ENCODE data around the gene YWHAH.

Gene YWHAH

DNA sequence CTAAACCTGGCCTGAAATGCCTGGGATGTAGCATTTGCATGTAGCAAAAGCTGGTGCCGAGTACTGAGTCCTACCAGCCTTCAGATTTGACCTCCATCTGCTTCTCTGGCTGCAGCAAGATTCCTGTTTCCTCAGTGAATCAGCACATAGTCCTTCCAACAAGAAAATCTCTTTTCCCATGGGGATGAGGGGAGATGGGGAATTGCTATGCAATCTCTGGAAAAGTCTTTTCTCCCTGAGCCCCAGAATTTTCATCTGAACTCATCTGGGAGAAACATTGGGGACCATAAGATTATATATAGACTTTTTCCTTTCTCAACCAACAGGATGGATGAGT is 32.0 kb upstream of the YWHAH start:
- Mint-ChIP-seq H3K4me3 (no peak overlapping the region), H3K27ac (no peak overlapping the region), H3K27me3 (ENCODE audit: low read depth) (no peaks in the 10 kb centered on the region), H3K36me3 (ENCODE audit: low read depth) (peaks cover 5% of the 10 kb centered on the region), H3K9me3 (no peaks in the 10 kb centered on the region), H3K4me1 (ENCODE audit: low read depth) (peaks cover 2% of the 10 kb centered on the region)
- DNase-seq (ENCODE audit: low spot score), result no peak

- Mint-ChIP-seq H3K36me3 (ENCODE audit: low read depth) (no peaks in the 10 kb centered on the region), H3K27me3 (ENCODE audit: low read depth) (no peaks in the 10 kb centered on the region), H3K9me3 (no peaks in the 10 kb centered on the region), H3K27ac (no peak overlapping the region), H3K4me1 (ENCODE audit: low read depth) (peaks cover 5% of the 10 kb centered on the region), H3K4me3 (no peak overlapping the region)
- no peak for DNase-seq (ENCODE audit: low spot score)
Measured at GRCh38 chr22:31915586-31915985, 28.7 kb upstream of the YWHAH start.

DNA sequence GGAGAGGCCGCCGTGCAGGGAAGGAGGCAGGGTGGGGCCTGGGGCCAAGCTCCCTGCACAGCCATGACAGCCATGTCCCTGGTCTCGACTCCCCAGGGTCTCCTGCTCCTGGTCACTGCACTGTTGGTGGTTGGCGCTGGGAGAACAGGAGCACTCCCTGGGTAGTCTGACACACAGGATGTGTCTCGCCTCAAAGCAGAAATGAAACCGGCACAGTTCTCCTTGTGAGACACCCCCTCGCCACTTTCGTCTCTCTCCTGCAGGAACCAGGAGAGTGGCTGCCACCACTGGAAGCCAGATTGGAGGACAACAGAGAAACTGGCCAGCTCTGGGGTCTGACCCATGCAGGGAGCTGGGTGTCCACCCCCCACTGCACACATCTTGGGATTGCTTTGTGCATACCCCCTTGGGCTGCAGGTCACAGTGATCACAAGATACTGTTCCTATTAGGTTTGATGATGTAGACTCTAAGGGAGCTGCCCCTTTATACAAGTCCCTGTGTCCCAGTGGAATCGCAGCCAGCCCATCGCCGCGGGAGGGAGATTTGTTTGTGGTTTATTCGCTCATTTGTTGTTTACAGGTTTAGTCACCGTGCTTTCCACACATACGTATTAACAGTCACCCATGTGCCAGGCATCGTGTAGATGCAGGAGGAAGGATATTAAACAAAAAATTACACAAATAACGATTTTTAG is 27.0 kb upstream of the YWHAH start:
- no peak for DNase-seq (ENCODE audit: low spot score)
- Mint-ChIP-seq H3K27ac (no peak overlapping the region), H3K27me3 (ENCODE audit: low read depth) (no peaks in the 10 kb centered on the region), H3K9me3 (no peaks in the 10 kb centered on the region), H3K36me3 (ENCODE audit: low read depth) (no peaks in the 10 kb centered on the region), H3K4me1 (ENCODE audit: low read depth) (peaks cover 5% of the 10 kb centered on the region), H3K4me3 (no peak overlapping the region)

GRCh38 chr22:31919730-31920129 is 24.6 kb upstream of the YWHAH start:
- H3K36me3 Mint-ChIP-seq (ENCODE audit: low read depth), result no peaks in the 10 kb centered on the region
- no peaks in the 10 kb centered on the region for H3K9me3 Mint-ChIP-seq
- no peak overlapping the region for H3K4me3 Mint-ChIP-seq
- no peak overlapping the region for H3K27ac Mint-ChIP-seq
- peaks cover 3% of the 10 kb centered on the region for H3K27me3 Mint-ChIP-seq (ENCODE audit: low read depth)
- peaks cover 15% of the 10 kb centered on the region for H3K4me1 Mint-ChIP-seq (ENCODE audit: low read depth)
- DNase-seq (ENCODE audit: low spot score), result no peak

DNA sequence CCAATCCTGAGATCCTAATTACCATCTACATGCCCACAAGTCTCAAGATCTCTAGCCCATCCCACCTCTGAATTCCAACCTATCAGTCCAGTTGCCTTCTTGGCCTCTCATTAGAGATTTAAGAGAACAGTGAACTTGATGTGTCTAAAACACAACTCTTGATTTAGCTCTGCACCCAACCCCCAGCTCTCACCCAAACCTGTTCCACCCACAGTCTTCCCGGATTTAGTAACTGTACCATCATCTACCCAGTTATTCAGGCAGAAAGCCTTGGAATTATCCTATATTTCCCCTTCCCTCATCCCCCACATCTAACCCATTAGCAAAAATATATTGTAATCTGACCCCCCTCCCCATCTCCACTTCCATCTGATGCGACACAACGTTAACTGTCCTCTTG is 24.0 kb upstream of the YWHAH start:
- peaks cover 15% of the 10 kb centered on the region for H3K4me1 Mint-ChIP-seq (ENCODE audit: low read depth)

DNA sequence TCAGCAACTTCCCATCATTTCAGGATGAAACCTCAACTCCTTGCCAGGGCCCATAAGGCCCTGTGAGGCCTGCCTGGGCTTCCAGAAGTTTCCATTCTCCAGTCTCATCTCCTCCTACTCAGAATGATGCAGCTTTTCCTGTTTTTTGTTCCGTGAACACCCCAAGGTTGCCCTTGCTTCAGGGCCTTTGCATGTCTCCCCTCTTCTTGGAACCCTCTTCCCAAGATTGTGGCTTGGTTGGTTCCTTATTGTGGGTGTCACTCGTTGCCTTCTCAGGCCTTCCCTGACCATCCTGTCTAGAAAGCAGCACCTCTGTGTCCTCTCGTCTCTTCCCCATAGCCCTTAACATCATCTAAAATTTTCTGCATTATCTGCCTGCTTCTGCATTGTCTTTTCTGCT is 23.2 kb upstream of the YWHAH start:
- Mint-ChIP-seq H3K27ac (no peak overlapping the region), H3K9me3 (no peaks in the 10 kb centered on the region), H3K4me1 (ENCODE audit: low read depth) (peaks cover 15% of the 10 kb centered on the region), H3K36me3 (ENCODE audit: low read depth) (no peaks in the 10 kb centered on the region), H3K27me3 (ENCODE audit: low read depth) (peaks cover 12% of the 10 kb centered on the region), H3K4me3 (no peak overlapping the region)
- no peak for DNase-seq (ENCODE audit: low spot score)

More for the DNA sequence above, 24.0 kb upstream of the YWHAH start:
- no peaks in the 10 kb centered on the region for H3K9me3 Mint-ChIP-seq
- DNase-seq (ENCODE audit: low spot score), result no peak
- H3K27me3 Mint-ChIP-seq (ENCODE audit: low read depth), result peaks cover 8% of the 10 kb centered on the region
- no peak overlapping the region for H3K27ac Mint-ChIP-seq
- no peak overlapping the region for H3K4me3 Mint-ChIP-seq
- no peaks in the 10 kb centered on the region for H3K36me3 Mint-ChIP-seq (ENCODE audit: low read depth)

DNA sequence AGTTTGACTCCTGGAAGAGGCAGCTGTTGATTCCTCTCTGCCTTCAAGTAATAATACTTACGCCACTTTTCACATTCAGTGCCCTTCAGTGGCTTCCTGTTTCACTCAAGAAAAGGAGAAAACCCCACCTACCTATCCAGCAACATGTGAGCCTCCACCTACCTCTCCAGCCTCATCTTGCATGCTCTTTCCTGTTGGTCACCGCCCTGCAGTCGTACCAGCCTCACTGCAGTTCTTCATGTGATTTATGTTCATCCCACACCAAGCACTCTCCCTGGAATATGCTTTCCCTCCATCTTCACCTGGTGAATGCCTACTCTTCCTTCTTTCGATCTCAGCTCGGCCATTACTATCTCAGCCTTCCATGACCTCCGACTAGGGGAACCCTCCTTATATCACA is 21.8 kb upstream of the YWHAH start:
- no peak for DNase-seq (ENCODE audit: low spot score)
- Mint-ChIP-seq H3K9me3 (no peaks in the 10 kb centered on the region), H3K4me1 (ENCODE audit: low read depth) (peaks cover 12% of the 10 kb centered on the region), H3K27ac (no peak overlapping the region), H3K27me3 (ENCODE audit: low read depth) (peaks cover 12% of the 10 kb centered on the region), H3K4me3 (no peak overlapping the region), H3K36me3 (ENCODE audit: low read depth) (no peaks in the 10 kb centered on the region)

- peaks cover 12% of the 10 kb centered on the region for H3K27me3 Mint-ChIP-seq (ENCODE audit: low read depth)
- no peaks in the 10 kb centered on the region for H3K36me3 Mint-ChIP-seq (ENCODE audit: low read depth)
Measured at GRCh38 chr22:31923136-31923535, 21.2 kb upstream of the YWHAH start.

GRCh38 chr22:31923747-31924146 is 20.6 kb upstream of the YWHAH start:
- Mint-ChIP-seq H3K4me1 (ENCODE audit: low read depth) (peaks cover 10% of the 10 kb centered on the region), H3K4me3 (no peak overlapping the region), H3K27ac (no peak overlapping the region), H3K36me3 (ENCODE audit: low read depth) (no peaks in the 10 kb centered on the region), H3K9me3 (no peaks in the 10 kb centered on the region), H3K27me3 (ENCODE audit: low read depth) (peaks cover 12% of the 10 kb centered on the region)
- no peak for DNase-seq (ENCODE audit: low spot score)

More at GRCh38 chr22:31923136-31923535, 21.2 kb upstream of the YWHAH start:
- Mint-ChIP-seq H3K4me3 (no peak overlapping the region), H3K27ac (no peak overlapping the region), H3K9me3 (no peaks in the 10 kb centered on the region), H3K4me1 (ENCODE audit: low read depth) (peaks cover 10% of the 10 kb centered on the region)
- no peak for DNase-seq (ENCODE audit: low spot score)

GRCh38 chr22:31925056-31925455 is 19.3 kb upstream of the YWHAH start:
- Mint-ChIP-seq H3K36me3 (ENCODE audit: low read depth) (no peaks in the 10 kb centered on the region), H3K27ac (no peak overlapping the region), H3K9me3 (no peaks in the 10 kb centered on the region), H3K4me1 (ENCODE audit: low read depth) (peaks cover 10% of the 10 kb centered on the region), H3K27me3 (ENCODE audit: low read depth) (peaks cover 15% of the 10 kb centered on the region), H3K4me3 (no peak overlapping the region)
- DNase-seq (ENCODE audit: low spot score), result no peak

GRCh38 chr22:31926024-31926423 is 18.3 kb upstream of the YWHAH start:
- no peak overlapping the region for H3K27ac Mint-ChIP-seq
- no peak for DNase-seq (ENCODE audit: low spot score)
- H3K9me3 Mint-ChIP-seq, result no peaks in the 10 kb centered on the region
- no peaks in the 10 kb centered on the region for H3K36me3 Mint-ChIP-seq (ENCODE audit: low read depth)
- H3K4me1 Mint-ChIP-seq (ENCODE audit: low read depth), result peaks cover 10% of the 10 kb centered on the region
- H3K27me3 Mint-ChIP-seq (ENCODE audit: low read depth), result peaks cover 15% of the 10 kb centered on the region
- H3K4me3 Mint-ChIP-seq, result no peak overlapping the region

DNA sequence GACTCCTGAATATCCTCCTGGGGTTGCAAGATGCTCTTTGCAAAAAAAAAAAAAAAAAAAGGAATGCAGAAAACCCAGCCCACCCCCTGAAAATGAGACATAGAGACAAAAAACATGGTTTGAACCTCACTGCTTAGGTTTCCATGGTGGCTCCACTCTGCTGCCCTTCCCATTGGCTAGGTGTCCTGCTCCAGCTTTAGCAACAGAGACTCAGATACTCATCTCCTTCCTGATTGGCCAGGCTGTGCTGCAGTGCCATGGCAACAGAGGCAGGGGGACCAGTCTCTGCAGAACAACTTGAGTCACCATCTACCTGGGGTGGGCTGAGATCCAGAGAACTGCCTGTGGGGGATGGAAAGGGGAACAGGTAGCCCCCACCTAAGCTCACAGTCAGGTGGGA is 17.4 kb upstream of the YWHAH start:
- no peak overlapping the region for H3K4me3 Mint-ChIP-seq
- H3K4me1 Mint-ChIP-seq (ENCODE audit: low read depth), result peaks cover 10% of the 10 kb centered on the region
- H3K36me3 Mint-ChIP-seq (ENCODE audit: low read depth), result no peaks in the 10 kb centered on the region
- no peak overlapping the region for H3K27ac Mint-ChIP-seq
- no peaks in the 10 kb centered on the region for H3K9me3 Mint-ChIP-seq
- peaks cover 18% of the 10 kb centered on the region for H3K27me3 Mint-ChIP-seq (ENCODE audit: low read depth)
- no peak for DNase-seq (ENCODE audit: low spot score)

DNA sequence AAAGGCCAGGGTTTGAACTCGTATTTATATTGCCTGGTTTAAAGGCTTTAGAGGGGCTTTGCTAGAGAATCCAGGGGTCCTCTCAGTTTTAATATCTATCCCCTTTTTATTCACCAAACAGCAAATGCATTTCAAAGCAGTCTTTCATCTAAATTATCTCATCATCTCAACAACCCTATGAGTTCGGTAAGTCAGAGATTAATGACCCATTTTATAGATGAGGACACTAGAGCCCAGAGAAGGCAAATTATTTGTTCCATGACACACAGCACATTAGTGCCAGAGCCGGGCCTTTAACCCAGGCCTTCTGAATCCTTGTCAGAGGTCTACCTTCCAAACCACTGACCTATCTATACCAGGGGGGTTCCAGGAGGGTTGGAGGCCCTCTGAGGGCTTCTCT is 16.8 kb upstream of the YWHAH start:
- H3K27me3 Mint-ChIP-seq (ENCODE audit: low read depth), result peaks cover 18% of the 10 kb centered on the region
- H3K4me3 Mint-ChIP-seq, result no peak overlapping the region
- no peak overlapping the region for H3K27ac Mint-ChIP-seq
- DNase-seq (ENCODE audit: low spot score), result no peak
- no peaks in the 10 kb centered on the region for H3K36me3 Mint-ChIP-seq (ENCODE audit: low read depth)
- H3K9me3 Mint-ChIP-seq, result no peaks in the 10 kb centered on the region
- peaks cover 9% of the 10 kb centered on the region for H3K4me1 Mint-ChIP-seq (ENCODE audit: low read depth)

DNA sequence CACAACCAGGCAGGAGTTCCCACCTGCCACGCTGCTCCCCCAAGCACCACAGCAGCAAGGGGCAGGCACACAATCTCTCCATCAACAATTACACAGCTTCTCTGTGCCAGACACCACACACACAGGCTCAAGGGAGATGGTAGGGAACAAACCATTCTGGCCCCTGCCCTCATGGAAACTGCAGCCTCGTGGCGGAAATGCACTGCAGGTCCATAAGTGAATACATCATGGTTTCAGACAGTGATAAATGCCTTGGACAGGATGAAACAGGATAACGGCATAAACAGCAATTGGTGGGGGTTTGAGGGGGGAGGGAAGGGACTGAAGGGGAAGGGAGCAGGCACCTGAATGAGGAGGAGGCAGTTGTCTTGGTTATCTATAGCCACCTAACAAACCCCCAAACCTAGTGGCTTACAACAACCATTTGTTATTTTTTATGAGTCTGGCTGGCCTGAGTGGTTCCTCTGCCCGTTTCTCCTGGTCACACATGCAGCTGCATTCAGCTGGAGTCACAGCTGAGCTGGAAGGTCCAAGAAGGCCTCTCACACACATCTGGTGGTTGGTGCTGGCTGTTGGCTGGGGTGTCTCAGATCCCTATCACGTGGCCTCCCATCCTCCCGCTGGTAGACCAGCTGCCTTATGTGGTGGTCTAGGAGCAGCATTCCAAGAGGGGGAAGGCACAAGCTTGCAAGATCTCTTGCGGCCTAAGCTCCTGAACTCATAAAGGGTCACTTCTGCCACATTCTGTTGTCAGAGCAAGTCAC is 15.0 kb upstream of the YWHAH start:
- no peak overlapping the region for H3K27ac Mint-ChIP-seq
- H3K4me1 Mint-ChIP-seq (ENCODE audit: low read depth), result no peaks in the 10 kb centered on the region

GRCh38 chr22:31932863-31933262 is 11.5 kb upstream of the YWHAH start:
- Mint-ChIP-seq H3K36me3 (ENCODE audit: low read depth) (no peaks in the 10 kb centered on the region), H3K9me3 (no peaks in the 10 kb centered on the region), H3K4me1 (ENCODE audit: low read depth) (no peaks in the 10 kb centered on the region), H3K27ac (no peak overlapping the region), H3K4me3 (no peak overlapping the region), H3K27me3 (ENCODE audit: low read depth) (peaks cover 9% of the 10 kb centered on the region)
- DNase-seq (ENCODE audit: low spot score), result no peak

More for the DNA sequence above, 15.0 kb upstream of the YWHAH start:
- Mint-ChIP-seq H3K9me3 (no peaks in the 10 kb centered on the region), H3K4me3 (no peak overlapping the region), H3K27me3 (ENCODE audit: low read depth) (peaks cover 15% of the 10 kb centered on the region), H3K36me3 (ENCODE audit: low read depth) (no peaks in the 10 kb centered on the region)
- no peak for DNase-seq (ENCODE audit: low spot score)

Data from T-helper 2 cell treated with Interferon-gamma antibody and Interleukin-4, amounts not matched to agents 5 μg/mL and 100 μg/mL, for 36 hours (primary cell).